NT2/D1 (cell line): Measurements from ENCODE around the gene GGA3.

ENCODE experiments used
- SUZ12 ChIP-seq: IDR thresholded peaks from 2 replicates; pipeline ENCODE4 v1.6.1; 2011; ENCODE audit not compliant: insufficient read length, insufficient read depth; ENCODE audit errors: extremely low read depth
- YY1 ChIP-seq: IDR thresholded peaks from 2 replicates; pipeline ENCODE4 v1.6.1; 2011; ENCODE audit not compliant: insufficient read length, insufficient read depth
- ZNF274 ChIP-seq: IDR thresholded peaks from 2 replicates; pipeline ENCODE4 v1.6.1; 2011; ENCODE audit warnings: mild to moderate bottlenecking, low read depth, low read length

DNA sequence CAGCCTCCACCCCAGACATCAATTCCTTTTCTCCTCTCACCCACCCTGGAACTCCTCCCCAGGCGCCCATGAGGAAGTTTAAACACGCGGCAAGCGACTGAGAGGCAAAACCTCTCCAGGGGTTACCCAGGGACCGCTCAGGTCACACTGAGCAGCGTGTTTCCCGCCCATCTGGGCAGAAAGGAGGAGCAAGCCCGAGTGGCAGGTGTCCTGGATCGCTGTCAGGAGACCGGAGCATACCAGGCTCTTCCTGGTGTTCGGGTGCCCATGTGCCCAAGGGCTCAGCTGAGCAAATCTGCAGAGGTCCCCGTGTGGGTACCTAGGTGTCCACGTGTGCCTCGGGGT is 27.3 kb upstream of the GGA3 start:
- TF ChIP-seq YY1, result no peak
- TF ChIP-seq ZNF274, result no peak
- TF ChIP-seq SUZ12, result no peak
